Dendritic cell treated with granulocyte-macrophage colony-stimulating factor and Interleukin-4, amounts not matched to agents 40 ng/mL and 50 ng/mL, for 4 days (primary cell): ENCODE data around the gene FAU.

Experiments used
- H3K27ac Mint-ChIP-seq: one replicate; pipeline ENCODE4 v1.8.0; 2022; ENCODE audit warnings: mild to moderate bottlenecking, mixed read lengths
- H3K27me3 Mint-ChIP-seq: one replicate; pipeline ENCODE4 v1.8.0; 2022; ENCODE audit warnings: mild to moderate bottlenecking, mixed read lengths
- H3K36me3 Mint-ChIP-seq: one replicate; pipeline ENCODE4 v1.8.0; 2022; ENCODE audit warnings: low read depth, mixed read lengths
- H3K4me1 Mint-ChIP-seq: one replicate; pipeline ENCODE4 v1.8.0; 2022; ENCODE audit warnings: low read depth, mixed read lengths
- H3K4me3 Mint-ChIP-seq: one replicate; pipeline ENCODE4 v1.8.0; 2022; ENCODE audit warnings: mild to moderate bottlenecking, moderate library complexity, mixed read lengths
- H3K9me3 Mint-ChIP-seq: one replicate; pipeline ENCODE4 v1.8.0; 2022; ENCODE audit warnings: mixed read lengths
- intact Hi-C: fragments of 100-400 bp; cut with micrococcal nuclease; formaldehyde crosslinking; loops from one replicate; pipeline ENCODE4 v1.15.0; 2022

FAU gene

GRCh38 chr11:65132238-65132987 is 10.5 kb upstream of the FAU start:
- H3K9me3 Mint-ChIP-seq = no peaks in the 10 kb centered on the region
- peak overlapping the region; percentile 89 for H3K4me3 Mint-ChIP-seq
- intact Hi-C loops = no loop called here
- peaks cover 32% of the 10 kb centered on the region for H3K4me1 Mint-ChIP-seq
- no peaks in the 10 kb centered on the region for H3K27me3 Mint-ChIP-seq
- peaks cover 79% of the 10 kb centered on the region for H3K36me3 Mint-ChIP-seq
- peak overlapping the region; percentile 99 for H3K27ac Mint-ChIP-seq

GRCh38 chr11:65131895-65132237 is 9.9 kb upstream of the FAU start:
- no peaks in the 10 kb centered on the region for H3K27me3 Mint-ChIP-seq
- peaks cover 84% of the 10 kb centered on the region for H3K36me3 Mint-ChIP-seq
- peaks cover 32% of the 10 kb centered on the region for H3K4me1 Mint-ChIP-seq
- H3K4me3 Mint-ChIP-seq = no peak overlapping the region
- H3K27ac Mint-ChIP-seq = no peak overlapping the region
- intact Hi-C loops = no loop called here
- H3K9me3 Mint-ChIP-seq = no peaks in the 10 kb centered on the region

GRCh38 chr11:65131417-65131776 is 9.5 kb upstream of the FAU start:
- Mint-ChIP-seq H3K4me1 (peaks cover 29% of the 10 kb centered on the region), H3K27ac (no peak overlapping the region), H3K4me3 (no peak overlapping the region), H3K27me3 (no peaks in the 10 kb centered on the region), H3K36me3 (peaks cover 89% of the 10 kb centered on the region), H3K9me3 (no peaks in the 10 kb centered on the region)
- intact Hi-C loops = no loop called here

- Mint-ChIP-seq H3K27me3 (no peaks in the 10 kb centered on the region), H3K4me3 (no peak overlapping the region), H3K36me3 (peaks cover 95% of the 10 kb centered on the region), H3K4me1 (peaks cover 23% of the 10 kb centered on the region), H3K9me3 (no peaks in the 10 kb centered on the region), H3K27ac (no peak overlapping the region)
- intact Hi-C loops = no loop called here
These were observed 8.9 kb upstream of the FAU start for GRCh38 chr11:65130631-65131416.

- peaks cover 100% of the 10 kb centered on the region for H3K36me3 Mint-ChIP-seq
- peaks cover 21% of the 10 kb centered on the region for H3K4me1 Mint-ChIP-seq
- H3K4me3 Mint-ChIP-seq = no peak overlapping the region
- no peaks in the 10 kb centered on the region for H3K27me3 Mint-ChIP-seq
- intact Hi-C loops = no loop called here
- H3K27ac Mint-ChIP-seq = no peak overlapping the region
- no peaks in the 10 kb centered on the region for H3K9me3 Mint-ChIP-seq
These were observed 7.9 kb upstream of the FAU start for GRCh38 chr11:65129649-65130441.

GRCh38 chr11:65128182-65129145 is 6.5 kb upstream of the FAU start:
- intact Hi-C loops = no loop called here
- Mint-ChIP-seq H3K9me3 (no peaks in the 10 kb centered on the region), H3K27me3 (no peaks in the 10 kb centered on the region), H3K4me3 (no peak overlapping the region), H3K36me3 (peaks cover 96% of the 10 kb centered on the region), H3K4me1 (peaks cover 18% of the 10 kb centered on the region), H3K27ac (no peak overlapping the region)

GRCh38 chr11:65127473-65128181 is 5.7 kb upstream of the FAU start:
- H3K36me3 Mint-ChIP-seq = peaks cover 88% of the 10 kb centered on the region
- intact Hi-C loops = no loop called here

GRCh38 chr11:65126624-65127274 is 4.8 kb upstream of the FAU start:
- intact Hi-C loops = no loop called here
- Mint-ChIP-seq H3K4me3 (no peak overlapping the region), H3K27ac (no peak overlapping the region), H3K36me3 (peaks cover 86% of the 10 kb centered on the region), H3K9me3 (no peaks in the 10 kb centered on the region), H3K4me1 (peaks cover under 1% of the 10 kb centered on the region), H3K27me3 (no peaks in the 10 kb centered on the region)

More at GRCh38 chr11:65127473-65128181, 5.7 kb upstream of the FAU start:
- Mint-ChIP-seq H3K4me3 (no peak overlapping the region), H3K9me3 (no peaks in the 10 kb centered on the region), H3K27me3 (no peaks in the 10 kb centered on the region), H3K27ac (no peak overlapping the region), H3K4me1 (peaks cover 10% of the 10 kb centered on the region)

- Mint-ChIP-seq H3K9me3 (no peaks in the 10 kb centered on the region), H3K27me3 (no peaks in the 10 kb centered on the region), H3K4me3 (no peak overlapping the region), H3K36me3 (peaks cover 86% of the 10 kb centered on the region), H3K4me1 (peaks cover 12% of the 10 kb centered on the region), H3K27ac (no peak overlapping the region)
- intact Hi-C loops = no loop called here
These were observed 3.5 kb upstream of the FAU start for GRCh38 chr11:65125197-65126056.

- peaks cover 18% of the 10 kb centered on the region for H3K4me1 Mint-ChIP-seq
- no peak overlapping the region for H3K4me3 Mint-ChIP-seq
- intact Hi-C loops = no loop called here
- H3K27me3 Mint-ChIP-seq = no peaks in the 10 kb centered on the region
- H3K9me3 Mint-ChIP-seq = no peaks in the 10 kb centered on the region
- no peak overlapping the region for H3K27ac Mint-ChIP-seq
- H3K36me3 Mint-ChIP-seq = peaks cover 86% of the 10 kb centered on the region
These were observed 2.7 kb upstream of the FAU start for GRCh38 chr11:65124480-65125196.

- intact Hi-C loops = no loop called here
- peaks cover 79% of the 10 kb centered on the region for H3K36me3 Mint-ChIP-seq
These were observed 478 bp downstream of the FAU start for GRCh38 chr11:65121447-65121864.

More at GRCh38 chr11:65121447-65121864, 478 bp downstream of the FAU start:
- Mint-ChIP-seq H3K27me3 (no peaks in the 10 kb centered on the region), H3K9me3 (no peaks in the 10 kb centered on the region), H3K27ac (peak overlapping the region; percentile 99), H3K4me3 (peak overlapping the region; percentile 91), H3K4me1 (peaks cover 38% of the 10 kb centered on the region)
